K562 (cell line): Measurements from ENCODE around the gene COL15A1. TPM values are rescaled to one million over a fixed set of nuclear protein-coding genes. Genes with fewer than 3 reads are reported as not detected.
A peak's percentile ranks its signal among the peaks of the same experiment; 100 is the strongest.

ENCODE experiments used
- CREB3L1 ChIP-seq: fragments of 450-650 bp; IDR thresholded peaks from 2 replicates; pipeline ENCODE4 v1.6.1; 2014; ENCODE audit warnings: low read depth, mild to moderate bottlenecking, moderate library complexity, borderline replicate concordance
- CREM ChIP-seq: IDR thresholded peaks from 2 replicates; pipeline ENCODE4 v1.6.1; 2014; ENCODE audit warnings: antibody characterized with exemption, low read depth
- CXXC5 ChIP-seq: fragments of 250-450 bp; sonication (Bioruptor Pico); IDR thresholded peaks from 2 replicates; pipeline ENCODE4 v1.8.0; 2022; ENCODE audit warnings: inconsistent platforms, mild to moderate bottlenecking, moderate library complexity
- EHMT2 ChIP-seq: fragments of 450-650 bp; IDR thresholded peaks from 2 replicates; pipeline ENCODE4 v1.6.1; 2018; ENCODE audit warnings: antibody characterized with exemption
- ELK3 ChIP-seq: fragments of 450-650 bp; formaldehyde crosslinking; IDR thresholded peaks from 2 replicates; pipeline ENCODE4 v1.4.0; 2020; ENCODE audit warnings: mild to moderate bottlenecking
- MAFF ChIP-seq: IDR thresholded peaks from 2 replicates; pipeline ENCODE4 v1.6.1; 2012; ENCODE audit warnings: low read length, improper control_type of control experiment
- MTA1 ChIP-seq: fragments of 450-650 bp; IDR thresholded peaks from 2 replicates; pipeline ENCODE4 v1.6.1; 2017; ENCODE audit warnings: borderline replicate concordance
- NELFE ChIP-seq: IDR thresholded peaks from 2 replicates; pipeline ENCODE4 v1.6.1; 2011; ENCODE audit warnings: mild to moderate bottlenecking; ENCODE audit not compliant: insufficient read depth, insufficient read length
- NFXL1 ChIP-seq: fragments of 450-650 bp; formaldehyde crosslinking; IDR thresholded peaks from 2 replicates; pipeline ENCODE4 v1.4.0; 2021; ENCODE audit warnings: mild to moderate bottlenecking
- NR4A1 ChIP-seq, 2 experiments: fragments of 250-450 bp in 1 of 2; fragments of 450-650 bp in 1 of 2; sonication (Bioruptor Pico) in 1 of 2; IDR thresholded peaks; 2 replicates each; pipeline versions ENCODE4 v1.4.0 to v1.6.1; 2016 to 2020; ENCODE audit warnings: mild to moderate bottlenecking in 2 of 2, missing compliant biosample characterization in 1 of 2, missing genetic modification characterization in 1 of 2, moderate library complexity in 1 of 2
- PKNOX1 ChIP-seq: fragments of 450-650 bp; IDR thresholded peaks from 2 replicates; pipeline ENCODE4 v1.6.1; 2016
- PRDM10 ChIP-seq: fragments of 450-650 bp; IDR thresholded peaks from 2 replicates; pipeline ENCODE4 v1.6.1; 2018; ENCODE audit not compliant: partially characterized antibody
- RAD21 ChIP-seq, 2 experiments: fragments of 250-450 bp in 1 of 2; fragments of 450-650 bp in 1 of 2; sonication (Bioruptor Pico) in 1 of 2; formaldehyde crosslinking in 1 of 2; IDR thresholded peaks in 1 of 2; conservative IDR thresholded peaks in 1 of 2; 2 replicates each; pipeline versions ENCODE4 v1.4.0 to v1.8.0; 2020 to 2022; ENCODE audit warnings: mild to moderate bottlenecking in 2 of 2, moderate library complexity in 1 of 2
- TAL1 ChIP-seq: fragments of 450-650 bp; IDR thresholded peaks from 2 replicates; pipeline ENCODE4 v1.6.1; 2016; ENCODE audit warnings: mild to moderate bottlenecking
- TBL1XR1 ChIP-seq, 2 experiments: IDR thresholded peaks; 2 replicates each; pipeline ENCODE4 v1.6.1; 2012; ENCODE audit warnings: improper control_type of control experiment in 2 of 2, low read length in 2 of 2, mild to moderate bottlenecking in 1 of 2
- VEZF1 ChIP-seq: fragments of 200-800 bp; sonication (Bioruptor generic); IDR thresholded peaks from 2 replicates; pipeline ENCODE4 v1.6.1; 2017; ENCODE audit warnings: missing genetic modification characterization, missing compliant biosample characterization
- ZNF76 ChIP-seq: fragments of 250-450 bp; sonication (Bioruptor Pico); IDR thresholded peaks from 2 replicates; pipeline ENCODE4 v1.4.0; 2020; ENCODE audit warnings: mild to moderate bottlenecking, moderate library complexity, borderline replicate concordance
- ZNF830 ChIP-seq: fragments of 250-450 bp; sonication (Bioruptor Pico); IDR thresholded peaks from 2 replicates; pipeline ENCODE4 v1.5.0; 2021; ENCODE audit warnings: mild to moderate bottlenecking
- polyA plus RNA-seq, 8 experiments: library from polyadenylated mRNA; depleted of rRNA in 4 of 8; stranded (reverse) in 5 of 8; unstranded in 3 of 8; fragments of >200 nt; fragmentation: Nextera tagmentation in 2 of 8; fragmentation: Illumina TruSeq in 1 of 8; extraction: Ambion mirVana in 2 of 8; extraction: Trizol in 1 of 8; gene quantifications; 2 replicates each; pipeline versions ENCODE4 v1.2.1 to v1.2.3, GENCODE V29; 2011 to 2014; ENCODE audit warnings: inconsistent platforms in 1 of 8, missing spikeins in 1 of 8
- total RNA-seq, 7 experiments: library from RNA; depleted of rRNA in 6 of 7; stranded (reverse); fragments of >200 nt in 6 of 7; fragmentation: Illumina TruSeq in 2 of 7; extraction: Trizol in 2 of 7; gene quantifications; 2 replicates each; pipeline versions ENCODE4 v1.2.1 to v1.2.3, GENCODE V29; 2011 to 2021; ENCODE audit warnings: low replicate concordance in 1 of 7

The COL15A1 gene
- total and polyA plus RNA-seq, 9 of the 15 experiments (the other 6 are each of a cell fraction or from before 2014, with no cell fraction given): 0.46 to 5.1 (median 2.6) TPM

- TF ChIP-seq RAD21 (CRISPR knock-in tag; conservative IDR thresholded peaks at IDR 0.05 in 1 of 2, IDR thresholded peaks at IDR 0.05 in 1 of 2) (peak in 1 of 2 experiments; percentile 13; a peak in 1 of 4 replicates), EHMT2 (no peak), ZNF830 (CRISPR knock-in tag) (0 out of 2 replicates have a peak, but pooled peaks have one; percentile 12), ZNF76 (CRISPR knock-in tag) (peak; percentile 61; the same call in 1 of the 2 replicates), VEZF1 (peak; percentile 71), CREB3L1 (peak; percentile 68), NFXL1 (no peak), NR4A1 (CRISPR knock-in tag; IDR thresholded peaks at IDR 0.05) (0 out of 2 replicates have a peak, but pooled peaks have one; percentile 56), NR4A1 (tag; IDR thresholded peaks at IDR 0.05) (0 out of 2 replicates have a peak, but pooled peaks have one; percentile 75), PKNOX1 (0 out of 2 replicates have a peak, but pooled peaks have one; percentile 15), PRDM10 (peak; percentile 73), TAL1 (peak; percentile 63), MAFF (no peak), MTA1 (peak; percentile 66; the same call in 1 of the 2 replicates), NELFE (no peak), TBL1XR1 (IDR thresholded peaks at IDR 0.05; ENCODE audit: low read length in 2 of 2) (peak; percentile 28 to 61; a peak in 1 of 4 replicates), CXXC5 (peak; percentile 56), CREM (0 out of 2 replicates have a peak, but pooled peaks have one; percentile 18), ELK3 (CRISPR knock-in tag) (0 out of 2 replicates have a peak, but pooled peaks have one; percentile 31)
Measured at GRCh38 chr9:99076483-99077171, 132.9 kb downstream of the COL15A1 start (continued).
